ENCODE data around the gene MLNR. TPM values are rescaled to one million over a fixed set of nuclear protein-coding genes. Genes with fewer than 3 reads are reported as not detected.

The MLNR gene
- polyA plus RNA-seq, 1 donor from 2014 or later: not detected

- H3K4me3 ChIP-seq (ENCODE audit: low read length): no peak overlapping the region
- H3K36me3 ChIP-seq (ENCODE audit: insufficient read depth, low read length): no peaks in the 10 kb centered on the region
- H3K27me3 ChIP-seq (ENCODE audit: insufficient read depth, low read depth, low read length): no peaks in the 10 kb centered on the region
- no peak overlapping the region for H3K27ac ChIP-seq (ENCODE audit: low read length)
- no peak for TF ChIP-seq MXI1 (conservative IDR thresholded peaks at IDR 0.05; ENCODE audit: poor library complexity, severe bottlenecking)
- TF ChIP-seq EP300 (conservative IDR thresholded peaks at IDR 0.05; ENCODE audit: poor library complexity, severe bottlenecking): no peak
- no peak for TF ChIP-seq EZH2 (IDR thresholded peaks at IDR 0.05; ENCODE audit: borderline replicate concordance, insufficient read depth, low read length, poor library complexity, severe bottlenecking)
- TF ChIP-seq SMC3 (conservative IDR thresholded peaks at IDR 0.05; ENCODE audit: poor library complexity): no peak
- no peak for TF ChIP-seq REST (IDR thresholded peaks at IDR 0.05; ENCODE audit: borderline replicate concordance)
- TF ChIP-seq RAD21 (conservative IDR thresholded peaks at IDR 0.05): no peak
- TF ChIP-seq TAF1 (IDR thresholded peaks at IDR 0.05; ENCODE audit: low read depth): no peak
- no peak for TF ChIP-seq CTCF (IDR thresholded peaks at IDR 0.05; ENCODE audit: poor library complexity, severe bottlenecking)
- no peak for TF ChIP-seq POLR2AphosphoS5 (IDR thresholded peaks at IDR 0.05)
- H3K9me2 ChIP-seq (ENCODE audit: insufficient read depth, low read length): no peaks in the 10 kb centered on the region
- no peak overlapping the region for H3K4me2 ChIP-seq (ENCODE audit: low read length)
- no peak overlapping the region for H3K9ac ChIP-seq (ENCODE audit: low read length)
- H3F3A ChIP-seq (ENCODE audit: insufficient read depth, low read length, poor library complexity, severe bottlenecking): no peaks in the 10 kb centered on the region
- H3K9me3 ChIP-seq (ENCODE audit: low read length): no peaks in the 10 kb centered on the region
- no peaks in the 10 kb centered on the region for H3K79me2 ChIP-seq (replicated peaks; ENCODE audit: insufficient read depth, low read length)
- H4K20me1 ChIP-seq (ENCODE audit: insufficient read depth): no peaks in the 10 kb centered on the region
- no peak overlapping the region for H2AFZ ChIP-seq (ENCODE audit: low read depth, low read length)
Observed at GRCh38 chr13:49240017-49240416, 19.9 kb downstream of the MLNR start.

- TF ChIP-seq SMC3 (conservative IDR thresholded peaks at IDR 0.05; ENCODE audit: poor library complexity) (no peak), TAF1 (IDR thresholded peaks at IDR 0.05; ENCODE audit: low read depth) (no peak), RAD21 (conservative IDR thresholded peaks at IDR 0.05) (no peak)
- H4K20me1 ChIP-seq (ENCODE audit: insufficient read depth): no peaks in the 10 kb centered on the region
- no peaks in the 10 kb centered on the region for H3K79me2 ChIP-seq (replicated peaks; ENCODE audit: insufficient read depth, low read length)
- no peak overlapping the region for H3K4me3 ChIP-seq (ENCODE audit: low read length)
- H3F3A ChIP-seq (ENCODE audit: insufficient read depth, low read length, poor library complexity, severe bottlenecking): no peaks in the 10 kb centered on the region
- H3K4me2 ChIP-seq (ENCODE audit: low read length): no peak overlapping the region
- H3K9me2 ChIP-seq (ENCODE audit: insufficient read depth, low read length): no peaks in the 10 kb centered on the region
- no peak overlapping the region for H2AFZ ChIP-seq (ENCODE audit: low read depth, low read length)
- H3K36me3 ChIP-seq (ENCODE audit: insufficient read depth, low read length): no peaks in the 10 kb centered on the region
- no peak overlapping the region for H3K27ac ChIP-seq (ENCODE audit: low read length)
- no peaks in the 10 kb centered on the region for H3K9me3 ChIP-seq (ENCODE audit: low read length)
- H3K27me3 ChIP-seq (ENCODE audit: insufficient read depth, low read depth, low read length): no peaks in the 10 kb centered on the region
- H3K9ac ChIP-seq (ENCODE audit: low read length): no peak overlapping the region
Observed at GRCh38 chr13:49241296-49241695, 21.2 kb downstream of the MLNR start.

GRCh38 chr13:49245101-49245500 lies 25.0 kb downstream of the MLNR start:
- Histone ChIP-seq H3F3A (ENCODE audit: insufficient read depth, low read length, poor library complexity, severe bottlenecking) (no peaks in the 10 kb centered on the region), H3K9me2 (ENCODE audit: insufficient read depth, low read length) (no peaks in the 10 kb centered on the region), H3K36me3 (ENCODE audit: insufficient read depth, low read length) (no peaks in the 10 kb centered on the region), H3K4me3 (ENCODE audit: low read length) (no peak overlapping the region), H3K27ac (ENCODE audit: low read length) (no peak overlapping the region), H3K9ac (ENCODE audit: low read length) (no peak overlapping the region), H3K4me2 (ENCODE audit: low read length) (no peak overlapping the region), H3K79me2 (replicated peaks; ENCODE audit: insufficient read depth, low read length) (no peaks in the 10 kb centered on the region), H2AFZ (ENCODE audit: low read depth, low read length) (no peak overlapping the region), H4K20me1 (ENCODE audit: insufficient read depth) (no peaks in the 10 kb centered on the region), H3K9me3 (ENCODE audit: low read length) (no peaks in the 10 kb centered on the region), H3K27me3 (ENCODE audit: insufficient read depth, low read depth, low read length) (no peaks in the 10 kb centered on the region)
- TF ChIP-seq CTCF (IDR thresholded peaks at IDR 0.05; ENCODE audit: poor library complexity, severe bottlenecking): no peak
- TF ChIP-seq REST (IDR thresholded peaks at IDR 0.05; ENCODE audit: borderline replicate concordance): no peak
- TF ChIP-seq MXI1 (conservative IDR thresholded peaks at IDR 0.05; ENCODE audit: poor library complexity, severe bottlenecking): no peak
- no peak for TF ChIP-seq SMC3 (conservative IDR thresholded peaks at IDR 0.05; ENCODE audit: poor library complexity)
- no peak for TF ChIP-seq RAD21 (conservative IDR thresholded peaks at IDR 0.05)
- TF ChIP-seq POLR2AphosphoS5 (IDR thresholded peaks at IDR 0.05): no peak
- TF ChIP-seq TAF1 (IDR thresholded peaks at IDR 0.05; ENCODE audit: low read depth): no peak
- no peak for TF ChIP-seq EZH2 (IDR thresholded peaks at IDR 0.05; ENCODE audit: borderline replicate concordance, insufficient read depth, low read length, poor library complexity, severe bottlenecking)
- TF ChIP-seq EP300 (conservative IDR thresholded peaks at IDR 0.05; ENCODE audit: poor library complexity, severe bottlenecking): no peak

All from neural cell (in vitro differentiated cells).